Measurements from ENCODE around the gene KLRG1. TPM values are rescaled to one million over a fixed set of nuclear protein-coding genes. Genes with fewer than 3 reads are reported as not detected.

The KLRG1 gene
- total RNA-seq, 2 experiments from 2014 or later: 4.9 to 12.5 TPM

DNA sequence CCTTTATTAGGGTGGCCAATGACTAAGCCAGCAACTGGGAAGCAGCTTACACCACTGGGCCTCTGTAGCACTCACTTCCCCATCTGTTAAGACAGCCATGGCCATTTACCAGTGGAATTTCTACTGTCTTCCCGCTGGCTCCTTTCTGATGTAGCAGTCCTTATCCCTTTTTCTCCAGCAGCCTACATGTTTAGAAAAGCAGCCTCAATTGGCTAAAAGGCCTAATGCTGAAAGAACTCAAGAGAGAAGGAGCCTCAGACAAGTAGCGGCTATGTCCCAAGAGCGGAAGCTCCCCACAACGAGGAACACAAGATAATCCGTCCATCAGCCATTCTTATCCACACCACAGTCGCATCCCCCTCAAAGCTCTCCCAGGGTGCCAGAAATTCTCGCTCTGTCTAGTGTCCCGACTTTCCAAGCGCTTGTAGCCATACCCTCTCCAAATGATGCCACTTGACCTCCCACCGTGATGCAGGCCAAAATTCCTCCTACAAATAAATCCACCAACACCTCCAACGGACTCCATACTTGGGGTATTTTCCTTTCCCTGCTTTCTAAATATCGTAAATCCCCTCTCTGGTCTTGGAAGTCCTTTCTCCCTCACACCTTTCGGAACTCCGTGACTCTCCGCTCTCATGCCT lies 40.5 kb upstream of the KLRG1 start:
- H4K20me1 ChIP-seq (ENCODE audit: insufficient read depth, low read length): peaks cover 30% of the 10 kb centered on the region
- no peaks in the 10 kb centered on the region for H3K9me2 ChIP-seq (ENCODE audit: insufficient read depth, low read length)
- CTCF ChIA-PET (ENCODE audit: unreplicated experiment): interaction anchor here (0.6 kb wide), 1 partner anchor 89 kb away, joined by 3 read pairs; no protein-coding TSS in a partner anchor
- H2AFZ ChIP-seq (ENCODE audit: low read length): peak overlapping the region; percentile 88
- no peak for TF ChIP-seq EZH2phosphoT487 (IDR thresholded peaks at IDR 0.05; ENCODE audit: borderline replicate concordance, low read depth, low read length)
- no peak for TF ChIP-seq CTCF (conservative IDR thresholded peaks at IDR 0.05; ENCODE audit: low read length)
- H3K36me3 ChIP-seq (ENCODE audit: insufficient read depth, low read length): peaks cover 61% of the 10 kb centered on the region
- peak; percentile 48 for DNase-seq (ENCODE audit: low spot score)
- peak overlapping the region; percentile 98 for H3K4me2 ChIP-seq (ENCODE audit: low read length)
- H3K4me1 ChIP-seq (ENCODE audit: insufficient read depth, low read length, poor library complexity, severe bottlenecking): peaks cover 28% of the 10 kb centered on the region
- peaks cover 54% of the 10 kb centered on the region for H3K79me2 ChIP-seq (ENCODE audit: insufficient read depth, low read depth, low read length)
- POLR2A ChIA-PET: interaction anchor here (0.5 to 1.6 kb wide), 11 partner anchors 9 to 1538 kb away, joined by 3 to 8 read pairs (median 3); no protein-coding TSS in a partner anchor
- intact Hi-C loops (cut with micrococcal nuclease; ENCODE audit: unreplicated experiment): loop anchor here (2.0 to 5.0 kb wide), 2 partner anchors 36 to 252 kb away; partner anchors contain the start of gene RIMKLB
- H3K27ac ChIP-seq (ENCODE audit: low read depth, low read length, poor library complexity, severe bottlenecking): peak overlapping the region; percentile 83
- H3K4me3 ChIP-seq (ENCODE audit: low read depth, low read length, poor library complexity, severe bottlenecking): peak overlapping the region; percentile 88
- H3K9me3 ChIP-seq (ENCODE audit: low read length): peaks cover 21% of the 10 kb centered on the region
- BruUV-seq (replicated peaks): TSS peak; percentile 53

DNA sequence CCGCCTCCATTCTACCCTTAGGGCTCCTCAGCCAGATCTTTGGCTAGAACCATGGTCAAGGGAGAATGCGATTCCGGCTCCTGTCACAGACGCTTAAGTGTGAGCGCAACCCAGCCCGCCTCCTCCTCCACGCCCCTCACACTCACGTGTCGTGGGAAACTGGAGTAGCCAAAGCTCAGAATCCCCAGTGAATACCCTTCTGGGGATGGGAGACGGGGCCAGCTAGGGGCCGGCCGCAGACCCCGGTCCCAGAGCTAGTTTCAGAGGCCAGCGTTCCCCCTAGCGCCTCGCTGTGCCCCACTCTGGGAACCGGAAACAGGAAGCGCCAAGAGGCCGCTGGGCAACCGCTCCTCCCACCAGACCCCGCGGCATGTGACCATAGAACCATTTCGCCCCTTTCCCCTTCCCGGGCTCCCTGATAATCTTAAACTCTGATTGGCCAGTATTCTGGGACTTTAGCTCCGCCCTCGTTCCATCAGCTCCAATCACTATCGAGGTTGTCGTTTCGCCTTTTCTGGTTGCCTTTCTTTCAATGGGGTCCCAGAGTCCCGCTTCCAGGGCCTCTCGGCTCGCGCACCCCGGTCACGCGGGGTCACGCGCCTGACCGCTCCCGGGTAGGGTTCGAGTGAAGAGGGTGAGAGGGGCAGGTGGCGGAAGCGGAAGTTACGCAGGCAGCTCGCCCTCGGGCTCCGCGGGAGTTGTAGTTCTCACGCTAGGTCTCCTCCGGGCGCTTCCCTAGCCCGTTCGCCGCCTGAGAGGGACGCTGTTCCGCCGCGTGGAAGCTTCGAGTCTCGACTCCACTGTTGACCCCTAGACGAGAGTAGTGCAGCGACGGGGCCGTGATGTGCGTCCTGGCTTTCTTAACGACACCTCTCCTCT lies 39.8 kb upstream of the KLRG1 start, which contains the start of gene M6PR:
Gene M6PR, minus strand, starts transcription at position 304 of the 879 bp plus-strand sequence. CDS start 3,241 bp downstream, outside the sequence.
- BruUV-seq (replicated peaks): no TSS peak
- intact Hi-C loops (cut with micrococcal nuclease; ENCODE audit: unreplicated experiment): loop anchor here (2.0 to 5.0 kb wide), 3 partner anchors 37 to 252 kb away; partner anchors contain the start of gene RIMKLB
- peaks cover 26% of the 10 kb centered on the region for H3K9me3 ChIP-seq (ENCODE audit: low read length)

More for the DNA sequence above, 39.8 kb upstream of the KLRG1 start, which contains the start of gene M6PR:
- peak; percentile 73 for TF ChIP-seq CTCF (conservative IDR thresholded peaks at IDR 0.05; ENCODE audit: low read length)
- no peak for TF ChIP-seq EZH2phosphoT487 (IDR thresholded peaks at IDR 0.05; ENCODE audit: borderline replicate concordance, low read depth, low read length)
- peak within 1 kb of the TSS; percentile 88 for H3K4me3 ChIP-seq (ENCODE audit: low read depth, low read length, poor library complexity, severe bottlenecking)
- peak within 1 kb of the TSS; percentile 83 for H3K27ac ChIP-seq (ENCODE audit: low read depth, low read length, poor library complexity, severe bottlenecking)
- ChIA-PET CTCF (ENCODE audit: unreplicated experiment) (interaction anchor here (0.6 kb wide), 1 partner anchor 88 kb away, joined by 3 read pairs; no protein-coding TSS in a partner anchor), POLR2A (interaction anchor here (0.6 to 1.6 kb wide), 12 partner anchors 9 to 1539 kb away, joined by 3 to 8 read pairs (median 3); no protein-coding TSS in a partner anchor)
- H3K9me2 ChIP-seq (ENCODE audit: insufficient read depth, low read length): no peaks in the 10 kb centered on the region
- H3K4me1 ChIP-seq (ENCODE audit: insufficient read depth, low read length, poor library complexity, severe bottlenecking): peaks cover 28% of the 10 kb centered on the region
- peak; percentile 97 for DNase-seq (ENCODE audit: low spot score)
- H3K79me2 ChIP-seq (ENCODE audit: insufficient read depth, low read depth, low read length): peaks cover 54% of the 10 kb centered on the region
- H2AFZ ChIP-seq (ENCODE audit: low read length): peak within 1 kb of the TSS; percentile 88
- peak within 1 kb of the TSS; percentile 98 for H3K4me2 ChIP-seq (ENCODE audit: low read length)
- H3K36me3 ChIP-seq (ENCODE audit: insufficient read depth, low read length): peaks cover 61% of the 10 kb centered on the region
- peaks cover 30% of the 10 kb centered on the region for H4K20me1 ChIP-seq (ENCODE audit: insufficient read depth, low read length)

Data from OCI-LY7 (cell line).